DMS53 treated with DMSO at 0.1 percent for 48 hours (cell line): Measurements from ENCODE around the gene PIGH.
"Not testable (repeated sequence)": the region's sequence is repeated elsewhere in the genome, so short reads cannot be mapped to it uniquely, and the experiment has no call there.

Experiments used
- DNase-seq: peaks from one replicate; lab custom pipeline; 2025; ENCODE audit not compliant: unreplicated experiment; lab: John Stamatoyannopoulos, UW

The PIGH gene

DNA sequence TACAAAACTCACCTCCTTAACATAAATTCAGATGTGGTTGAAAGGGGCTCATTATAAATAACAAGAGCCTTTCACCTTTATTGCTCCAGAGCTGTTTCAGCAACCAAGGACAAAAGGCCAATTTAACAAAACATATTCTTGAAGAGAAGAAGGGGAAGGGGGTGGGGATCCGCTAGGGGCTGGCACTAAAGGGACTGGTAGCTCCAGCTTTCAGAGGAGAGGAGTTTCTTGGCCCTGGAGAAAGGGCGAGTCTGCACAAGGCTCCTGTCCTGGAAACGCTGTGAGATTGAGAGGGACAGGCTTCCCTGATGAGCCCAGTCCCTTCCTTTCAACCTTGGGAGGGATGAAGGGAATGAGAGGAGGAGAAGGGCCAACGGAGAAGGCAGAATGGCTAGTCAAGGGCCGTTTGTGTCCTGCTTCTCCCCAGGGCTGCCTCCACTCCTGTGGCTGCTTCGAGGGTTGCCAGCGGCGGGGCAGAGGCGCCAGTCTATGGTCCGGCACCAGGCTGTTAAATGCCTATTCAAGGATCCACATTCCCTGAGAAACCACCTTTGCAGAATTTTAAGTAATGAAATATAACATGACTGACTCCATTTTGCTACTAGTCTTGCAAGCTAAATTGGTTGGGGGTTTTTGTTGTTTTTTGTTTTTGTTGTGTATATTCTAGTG lies 9.7 kb upstream of the PIGH start:
- no peak for DNase-seq

DNA sequence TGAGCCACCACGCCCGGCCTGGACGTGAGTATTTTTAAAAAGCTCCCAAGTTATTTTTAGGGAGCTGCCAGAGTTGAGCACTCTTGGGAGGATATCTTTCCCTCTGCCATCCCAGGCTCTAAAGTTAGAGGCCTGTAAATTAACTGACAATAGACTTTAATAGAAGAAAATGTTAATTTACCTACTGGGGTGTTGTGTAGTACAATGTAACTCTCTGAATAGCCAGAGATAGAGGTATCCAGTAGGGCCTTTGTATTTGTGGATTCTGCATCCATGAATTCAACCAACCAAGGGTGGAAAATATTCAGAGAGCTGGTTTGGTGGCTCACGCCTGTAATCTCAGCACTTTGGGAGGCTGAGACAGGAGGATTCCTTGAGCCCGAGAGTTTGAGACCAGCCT lies 7.6 kb upstream of the PIGH start:
- no peak for DNase-seq

DNA sequence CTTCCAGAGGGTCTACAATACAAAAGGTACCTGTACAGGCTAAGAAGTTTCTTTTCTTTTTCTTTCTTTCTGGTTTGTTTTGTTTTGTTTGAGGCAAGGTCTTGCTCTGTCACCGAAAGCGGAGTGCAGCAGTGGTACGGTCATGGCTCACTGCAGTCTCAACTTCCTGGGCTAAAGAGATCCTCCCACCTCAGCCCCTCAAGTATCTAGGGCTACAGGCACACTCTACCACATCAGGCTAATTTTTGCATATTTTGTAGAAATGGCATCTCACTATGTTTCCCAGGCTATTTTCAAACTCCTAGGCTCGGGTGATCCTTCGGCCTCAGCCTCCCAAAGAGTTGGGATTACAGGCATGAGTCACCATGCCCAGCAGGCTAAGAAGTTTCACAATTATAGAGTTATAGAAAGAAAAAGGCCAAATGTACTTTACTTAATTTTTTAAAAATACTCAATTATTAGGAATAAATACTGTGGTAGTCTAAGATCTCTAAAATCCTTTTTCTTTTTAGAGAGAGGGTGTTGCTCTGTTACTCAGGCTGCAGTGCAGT lies 3.0 kb upstream of the PIGH start:
- DNase-seq: no peak

DNA sequence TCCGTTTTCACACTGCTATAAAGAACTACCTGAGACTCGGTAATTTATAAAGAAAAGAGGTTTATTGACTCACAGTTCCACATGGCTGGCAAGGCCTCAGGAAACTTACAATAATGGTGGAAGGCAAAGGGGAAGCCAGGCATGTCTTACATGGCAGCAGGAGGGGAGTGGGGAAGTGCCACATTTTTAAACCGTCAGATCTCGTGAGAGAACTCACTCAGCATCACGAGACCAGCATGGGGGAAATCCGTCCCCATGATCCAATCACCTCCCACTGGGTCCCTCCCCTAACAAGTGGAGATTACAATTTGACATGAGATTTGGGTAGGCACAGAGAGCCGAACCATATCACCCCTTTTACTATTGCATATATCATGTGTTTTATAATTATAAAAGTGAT lies 2.0 kb upstream of the PIGH start:
- DNase-seq: no peak

DNA sequence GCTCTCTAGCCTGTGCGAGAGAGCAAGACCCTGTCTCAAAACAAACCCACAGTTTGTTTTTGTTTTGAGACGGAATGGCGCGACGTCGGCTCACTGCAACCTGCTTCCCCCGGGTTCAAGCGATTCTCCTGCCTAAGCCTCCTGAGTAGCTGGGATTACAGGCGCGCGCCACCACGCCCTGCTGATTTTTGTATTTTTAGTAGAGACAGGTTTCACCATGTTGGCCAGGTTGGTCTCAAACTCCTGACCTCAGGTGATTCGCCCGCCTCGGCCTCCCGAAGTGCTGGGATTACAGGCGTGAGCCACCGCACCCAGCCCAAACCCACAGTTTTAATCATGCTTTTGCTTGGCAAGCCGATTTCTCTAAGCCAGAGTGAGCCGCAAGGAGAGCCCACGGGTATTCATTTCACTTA lies 500 bp upstream of the PIGH start:
- DNase-seq: not testable (repeated sequence)

DNA sequence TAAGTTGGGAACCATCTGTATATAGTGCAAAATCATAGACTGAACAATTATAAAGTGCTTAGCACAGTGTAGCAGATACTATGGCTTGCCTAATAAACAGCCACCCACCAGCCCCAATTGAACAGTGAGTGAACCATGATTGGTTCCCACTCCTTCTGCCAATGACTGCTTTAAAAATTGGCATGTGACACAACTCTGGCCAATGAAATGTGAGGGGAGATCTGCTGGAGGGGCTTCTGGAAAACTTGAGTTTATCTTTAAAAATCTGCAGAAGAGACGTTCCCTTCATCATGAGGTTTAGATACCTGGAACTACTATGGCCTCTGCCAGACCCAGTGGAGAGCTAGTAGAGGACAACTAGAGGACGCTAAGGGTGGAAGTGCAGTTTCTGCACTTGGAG lies 4.7 kb downstream of the PIGH start:
- no peak for DNase-seq

DNA sequence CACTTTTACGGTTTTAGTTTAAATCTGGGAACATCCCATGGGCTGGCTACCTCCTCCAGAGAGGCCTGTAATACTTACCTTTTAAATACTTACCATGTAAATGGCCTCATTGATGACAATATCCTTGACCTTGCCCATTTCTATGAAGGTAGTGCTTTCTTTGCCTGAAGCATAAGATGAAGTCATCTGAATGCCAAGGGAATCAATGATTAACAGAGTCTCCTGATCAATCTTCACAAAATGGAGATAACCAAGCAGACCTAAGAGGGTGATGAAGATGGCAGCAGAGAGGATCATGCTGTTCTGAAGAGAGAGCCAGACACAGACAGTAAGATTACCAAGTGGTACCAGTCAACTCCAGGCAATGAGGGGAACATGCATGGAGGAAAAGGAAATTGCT lies 6.4 kb downstream of the PIGH start:
- DNase-seq: not testable (repeated sequence)

DNA sequence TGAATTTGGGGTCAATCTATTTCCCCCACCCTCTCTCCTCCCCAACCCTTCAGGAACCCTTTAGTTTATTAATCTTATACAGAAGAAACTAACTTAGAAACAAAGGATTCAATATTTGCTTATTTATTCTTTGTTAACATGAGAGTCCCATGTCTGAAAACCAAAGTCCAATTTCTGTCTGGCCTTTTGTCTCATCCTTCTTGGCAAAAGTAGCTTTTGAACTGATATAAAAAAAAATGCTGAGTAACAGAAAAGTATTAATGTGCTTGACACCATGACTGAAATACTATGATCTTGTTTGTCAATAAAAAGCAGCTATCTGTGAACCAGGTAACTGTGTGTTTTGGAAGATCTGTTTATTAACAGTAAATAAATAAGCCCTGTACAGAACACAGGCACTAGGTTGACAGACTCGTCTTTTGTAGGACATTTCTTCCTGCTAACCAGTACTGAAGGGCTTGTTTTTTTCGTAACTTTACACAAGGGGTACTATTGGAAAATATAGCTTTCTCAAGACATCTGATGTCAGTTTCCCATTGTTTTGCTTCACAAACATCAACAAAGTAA lies 10.8 kb downstream of the PIGH start:
- DNase-seq: no peak

DNA sequence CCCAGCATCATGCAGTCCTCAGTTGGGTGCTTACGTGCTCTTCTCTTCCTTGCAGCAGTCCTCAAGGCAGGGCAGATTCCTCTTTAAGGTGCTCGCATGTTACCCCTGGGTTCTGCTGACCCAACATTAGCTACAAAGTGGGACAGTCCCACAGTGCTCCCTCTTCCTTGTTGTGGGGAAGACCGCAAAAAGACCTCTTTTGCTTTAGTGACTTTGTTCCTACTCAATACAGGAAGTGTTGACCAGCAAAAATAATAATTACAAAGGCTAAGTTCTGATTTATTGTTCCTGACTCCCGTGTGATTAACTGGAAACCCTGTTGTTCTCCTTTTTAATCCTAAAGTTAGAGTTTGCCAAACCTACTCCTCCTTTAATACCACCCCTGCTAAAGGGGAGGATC lies 13.7 kb downstream of the PIGH start:
- no peak for DNase-seq

DNA sequence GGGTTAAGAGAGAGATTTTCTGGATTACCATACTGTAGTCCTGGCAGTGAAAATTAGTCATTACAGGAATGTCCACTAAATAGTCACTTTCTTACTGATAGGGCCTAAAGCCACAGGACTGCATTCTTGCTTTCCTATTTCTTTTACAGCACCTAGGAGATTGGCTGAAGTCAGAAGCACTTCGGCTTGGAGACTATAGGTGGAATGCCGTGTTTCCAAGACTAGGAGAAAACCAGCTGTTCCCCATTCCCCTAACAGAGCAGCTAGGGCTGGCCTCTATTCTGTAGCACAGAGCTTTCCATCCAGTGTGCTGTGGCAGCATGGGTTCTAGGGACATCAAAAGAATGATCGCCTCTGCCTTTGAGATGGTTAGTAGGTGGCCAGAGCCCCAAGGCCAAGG lies 15.1 kb downstream of the PIGH start:
- no peak for DNase-seq

DNA sequence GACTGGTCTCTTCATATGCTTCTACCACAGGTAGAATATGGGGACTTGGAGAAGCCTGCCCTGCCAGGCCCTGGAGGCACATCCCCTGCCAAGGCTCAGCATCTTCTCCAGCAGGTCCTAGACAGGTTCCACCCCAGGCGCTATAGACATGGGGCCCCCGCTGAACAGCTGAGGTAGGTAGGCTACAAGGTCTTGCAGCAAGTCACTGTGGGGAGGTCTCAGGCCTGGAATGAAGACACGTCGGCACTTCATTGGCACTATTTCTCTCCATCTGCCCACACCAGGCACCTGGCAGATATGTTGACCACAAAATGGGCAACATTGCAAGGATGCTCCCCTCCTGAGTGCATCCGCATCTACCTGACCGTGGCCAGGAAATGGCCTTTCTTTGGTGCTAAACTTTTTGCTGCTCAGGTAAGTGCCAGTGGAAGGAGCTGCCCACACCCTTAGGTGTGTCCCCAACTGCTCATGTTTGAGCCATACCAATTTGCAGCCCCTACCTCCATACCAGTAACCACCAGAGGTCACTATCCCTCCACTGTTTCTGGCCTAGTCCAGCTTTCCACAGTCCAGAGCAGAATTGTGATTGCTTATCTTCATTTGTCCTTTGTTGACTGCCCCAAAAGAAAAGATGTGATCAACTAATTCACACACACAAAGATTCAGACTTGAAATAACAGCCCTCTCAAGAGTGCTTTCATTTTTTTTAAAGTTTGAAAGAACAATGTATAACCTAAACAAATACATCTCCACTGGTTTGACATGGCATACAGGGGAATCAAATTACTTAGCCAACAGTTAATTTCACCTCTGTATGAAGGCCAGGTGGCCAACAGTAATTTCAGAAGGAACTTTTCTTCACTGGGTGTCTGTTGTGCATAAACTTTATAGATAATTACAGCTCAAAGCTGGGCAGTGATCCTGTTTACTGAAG lies 16.1 kb downstream of the PIGH start:
- DNase-seq: peak; percentile 6

DNA sequence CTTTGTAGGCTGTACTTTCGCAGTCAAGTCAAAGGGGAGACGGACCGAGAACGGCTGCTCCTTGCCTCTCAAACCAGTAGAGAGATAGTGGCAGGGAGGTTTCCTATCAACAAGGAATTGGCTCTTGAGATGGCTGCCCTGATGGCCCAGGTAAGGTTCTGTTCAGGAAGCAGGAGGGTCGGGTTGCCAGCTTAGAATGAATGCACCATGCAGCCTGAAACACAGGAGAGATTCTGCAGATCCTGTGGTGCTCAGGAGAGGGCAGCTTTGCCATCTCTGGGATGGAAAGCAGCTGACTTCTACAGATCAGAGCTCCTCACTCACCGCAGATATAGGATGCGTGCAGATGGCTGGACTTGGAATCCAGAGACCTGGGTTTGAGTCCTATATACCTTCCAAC lies 18.0 kb downstream of the PIGH start:
- no peak for DNase-seq

DNA sequence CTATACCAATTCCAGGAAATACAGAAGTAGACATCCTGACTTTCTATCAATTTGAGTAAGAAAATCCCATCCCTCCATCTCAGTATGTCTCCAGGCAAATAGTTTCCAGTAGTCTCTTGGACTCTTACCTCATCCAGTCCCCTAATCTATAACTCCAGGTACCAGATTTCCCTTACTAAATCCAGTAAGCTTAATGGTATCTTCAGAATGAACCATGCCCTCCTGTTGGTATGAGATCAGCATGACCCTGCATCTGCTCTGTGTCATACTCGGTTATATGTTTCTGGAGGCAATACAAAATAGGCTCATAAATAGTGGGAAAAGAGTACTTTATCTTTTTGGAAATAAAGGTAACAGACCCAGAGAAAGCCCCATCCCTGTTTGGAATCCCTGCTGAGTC lies 18.4 kb downstream of the PIGH start:
- no peak for DNase-seq

DNA sequence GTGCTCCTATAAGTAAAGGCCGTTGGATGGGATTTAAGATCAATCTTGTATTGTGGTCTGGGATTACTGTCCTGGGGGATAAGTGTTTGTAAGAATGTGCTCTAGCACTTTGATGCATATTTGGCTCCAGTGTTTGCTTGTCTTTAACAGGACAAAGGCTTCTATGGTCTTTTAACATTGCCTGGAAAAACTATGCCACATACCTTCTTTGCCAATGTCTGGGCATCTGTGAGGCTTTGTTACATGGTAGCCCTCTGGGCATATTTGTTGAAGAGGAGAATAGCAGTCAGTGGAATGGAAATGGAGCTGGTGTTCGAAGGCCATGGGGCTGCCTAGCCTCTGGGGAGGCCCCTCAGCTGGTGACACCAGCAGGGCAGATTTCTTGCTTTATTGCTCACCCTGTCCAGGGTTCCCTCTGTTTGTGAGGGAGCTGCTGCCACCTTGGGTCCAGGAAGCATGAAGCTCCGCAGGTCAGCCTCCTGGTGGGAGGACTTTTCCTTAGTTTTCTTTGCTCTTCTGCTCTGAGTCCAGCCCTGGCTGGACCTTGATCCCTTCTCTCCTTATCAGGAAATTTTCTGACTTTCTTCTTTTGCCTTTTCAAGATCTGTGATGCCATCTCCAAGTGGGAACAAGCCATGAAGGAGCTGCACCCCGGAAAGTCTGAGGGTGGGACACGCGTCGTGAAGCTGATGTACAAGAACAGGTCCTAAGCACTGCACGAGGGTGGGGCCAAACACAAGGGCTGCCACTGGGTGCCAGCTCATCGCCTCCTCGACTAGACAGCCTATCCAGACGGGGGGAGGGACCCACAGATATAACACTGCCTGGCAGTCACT lies 19.5 kb downstream of the PIGH start:
- no peak for DNase-seq

DNA sequence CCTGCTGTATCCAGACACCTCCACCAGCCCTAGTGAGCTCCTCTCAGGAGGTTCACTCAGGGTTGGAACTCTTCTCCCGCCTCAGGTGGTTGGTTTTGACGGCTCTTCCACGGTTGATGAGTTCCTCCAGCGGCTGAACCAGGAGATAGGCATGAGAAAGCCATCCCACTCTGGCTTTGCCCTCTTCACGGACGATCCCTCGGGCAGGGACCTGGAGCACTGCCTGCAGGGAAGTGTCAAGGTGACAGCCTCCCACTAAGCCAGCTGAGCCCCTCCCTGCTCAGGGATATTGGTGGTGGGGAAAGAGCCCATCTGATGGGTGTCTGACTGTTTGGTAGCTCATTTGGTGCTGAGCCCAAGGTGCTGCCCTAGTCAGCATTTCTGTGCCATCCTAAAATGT lies 20.4 kb downstream of the PIGH start:
- DNase-seq: no peak

DNA sequence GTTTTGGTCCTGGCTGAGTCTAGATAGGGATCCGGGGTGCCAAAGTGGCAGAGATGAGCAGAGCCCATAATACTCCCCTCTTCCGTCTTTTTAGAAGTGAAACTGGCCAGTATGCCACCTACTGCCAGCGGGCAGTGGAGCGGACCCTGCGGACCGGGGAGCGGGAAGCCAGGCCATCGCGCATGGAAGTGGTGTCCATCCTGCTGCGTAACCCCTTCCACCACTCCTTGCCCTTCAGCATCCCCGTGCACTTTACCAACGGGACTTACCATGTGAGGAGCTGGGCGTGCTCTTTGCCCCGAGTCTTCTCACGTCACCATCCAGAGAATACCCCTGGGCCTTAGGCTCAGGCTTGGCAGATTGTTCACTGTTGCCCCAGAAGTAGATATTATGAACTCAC lies 21.0 kb downstream of the PIGH start:
- DNase-seq: no peak

DNA sequence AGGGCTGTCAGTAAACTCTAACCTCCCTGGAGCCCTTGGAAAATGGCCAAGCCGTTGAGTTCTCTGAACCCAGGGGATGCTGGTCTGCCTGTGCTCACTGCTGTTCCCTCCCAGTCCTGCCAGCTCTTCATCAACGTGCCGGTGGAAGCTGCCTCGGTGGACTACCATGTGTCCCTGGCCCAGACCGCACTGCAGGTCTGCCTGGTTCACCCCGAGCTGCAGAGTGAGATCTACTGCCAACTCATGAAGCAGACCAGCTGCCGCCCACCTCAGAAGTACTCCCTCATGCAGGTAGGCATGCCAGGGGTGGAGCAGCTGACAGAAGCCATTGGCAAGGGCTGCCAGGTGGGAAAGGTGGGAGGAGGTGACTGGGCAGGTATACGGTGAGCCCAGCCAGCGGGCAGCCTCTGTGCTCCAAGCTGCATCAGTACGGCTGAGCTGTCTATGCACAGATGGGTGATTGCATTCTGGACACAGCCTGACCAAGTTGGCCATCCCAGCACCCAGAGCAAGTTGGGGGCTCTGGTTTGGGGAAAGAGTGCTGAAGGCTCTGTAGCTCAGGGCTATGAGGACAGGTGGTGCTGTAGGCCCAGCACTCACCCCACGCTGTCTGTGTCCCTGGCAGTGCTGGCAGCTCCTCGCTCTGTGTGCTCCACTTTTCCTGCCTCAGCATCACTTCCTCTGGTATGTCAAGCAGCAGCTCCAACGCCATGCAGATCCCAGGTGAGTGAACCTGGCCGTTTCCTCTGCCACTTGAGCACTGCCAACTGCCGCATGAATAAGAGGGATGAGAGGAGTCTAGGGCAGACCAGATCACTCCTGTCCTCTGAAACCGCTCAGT lies 21.9 kb downstream of the PIGH start:
- DNase-seq: no peak

DNA sequence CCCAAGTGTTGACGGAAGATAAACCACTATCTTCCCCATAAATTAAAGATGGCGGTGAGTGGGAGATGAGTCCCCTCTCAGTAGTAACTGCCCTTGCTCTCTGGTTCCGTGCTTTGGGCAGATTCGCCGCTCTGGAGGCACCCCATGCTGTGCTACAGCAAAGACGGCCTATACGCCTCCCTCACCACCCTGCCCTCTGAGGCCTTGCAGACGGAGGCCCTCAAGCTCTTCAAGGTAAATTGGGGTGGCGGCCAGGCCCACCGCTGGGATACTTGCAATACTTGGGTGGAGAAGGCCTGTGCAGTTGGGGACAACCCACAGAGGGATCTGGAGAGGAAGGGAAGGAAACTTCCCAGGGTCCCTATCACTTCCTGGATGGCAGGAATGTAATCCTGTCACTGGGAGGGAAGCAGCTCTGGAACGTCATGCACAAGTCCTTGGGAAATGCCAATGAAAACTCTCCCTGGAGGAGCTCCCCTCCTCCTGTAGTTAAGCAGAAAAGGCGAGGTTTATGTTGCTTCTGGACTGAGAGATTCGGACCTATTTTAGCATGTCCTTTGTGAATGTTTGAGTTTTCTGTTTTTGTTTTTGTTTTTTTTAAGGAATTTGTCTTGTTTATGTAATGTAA lies 22.8 kb downstream of the PIGH start:
- no peak for DNase-seq

DNA sequence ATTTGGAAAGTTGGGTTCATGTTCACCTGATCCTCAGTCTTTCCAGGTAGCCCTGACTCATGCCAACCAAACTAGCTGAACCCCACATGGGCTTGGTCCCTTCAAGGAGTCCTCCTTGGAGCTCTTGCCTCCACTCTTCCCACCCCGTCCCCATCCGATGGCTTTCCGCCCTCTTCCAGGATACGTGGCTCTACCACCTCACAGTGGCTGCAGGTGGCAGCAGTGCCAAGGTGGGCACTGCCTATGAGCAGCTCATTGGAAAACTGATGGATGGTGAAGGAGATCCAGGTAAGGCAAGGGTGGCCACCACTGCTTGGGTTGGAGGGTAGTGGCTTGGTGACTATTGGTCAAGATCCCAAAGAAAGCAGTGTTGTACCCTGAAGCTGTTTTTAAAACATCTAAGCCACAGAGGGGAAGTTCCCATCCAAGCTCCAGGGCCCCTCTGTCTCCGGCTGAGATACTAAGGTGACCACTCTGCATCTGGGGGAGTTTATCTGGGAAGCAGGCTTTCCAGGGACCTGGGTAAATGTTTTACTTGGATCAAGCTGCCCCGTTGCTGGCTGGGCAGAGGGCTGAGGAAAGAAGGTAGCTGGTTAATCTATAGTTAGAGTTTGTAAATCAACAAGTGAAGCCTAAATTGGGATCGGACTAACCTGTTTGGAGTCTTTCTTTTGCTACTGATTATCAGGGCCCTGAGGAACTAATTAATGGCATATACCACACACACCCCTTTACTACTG lies 23.7 kb downstream of the PIGH start:
- no peak for DNase-seq
